ENCODE data around the gene CCDC12. TPM values are rescaled to one million over a fixed set of nuclear protein-coding genes. Genes with fewer than 3 reads are reported as not detected.

The CCDC12 gene
- total and polyA plus RNA-seq, 2 of the 13 experiments (the other 11 are each of a cell fraction or from before 2014, with no cell fraction given), result 30.1 to 49.5 TPM

- Histone ChIP-seq H3K27me3 (ENCODE audit: control insufficient read depth in 1 of 2, insufficient read depth in 2 of 2, low read length in 2 of 2) (no peaks in the 10 kb centered on the region), H4K20me1 (ENCODE audit: insufficient read depth, low read length) (peaks cover 32% of the 10 kb centered on the region), H3K27ac (ENCODE audit: extremely low read length, insufficient read depth, low read length) (no peak overlapping the region), H3K9ac (ENCODE audit: insufficient read depth, low read depth, low read length) (no peak overlapping the region), H3K79me2 (ENCODE audit: insufficient read depth, low read length) (peaks cover 26% of the 10 kb centered on the region), H3K4me3 (replicated peaks in 1 of 3; ENCODE audit: insufficient read depth in 1 of 3, low read depth in 2 of 3, low read length in 3 of 3) (no peak overlapping the region), H3K9me3 (ENCODE audit: low read length) (no peaks in the 10 kb centered on the region), H3K4me1 (ENCODE audit: insufficient read depth, low read length) (peaks cover 21% of the 10 kb centered on the region), H3K4me2 (ENCODE audit: low read depth, low read length) (no peak overlapping the region), H3K36me3 (replicated peaks in 1 of 2; ENCODE audit: control insufficient read depth in 1 of 2, insufficient read depth in 2 of 2, low read length in 2 of 2) (peaks cover 37 to 68% of the 10 kb centered on the region in 2 experiments), H2AFZ (ENCODE audit: low read length) (no peak overlapping the region)
- no TSS peak for BruUV-seq (replicated peaks)
- intact Hi-C loops (cut with micrococcal nuclease; ENCODE audit: unreplicated experiment), result loop anchor here (10.0 kb wide), 1 partner anchor 48 kb away; the partner anchor contains the start of genes CCDC12 and NBEAL2
- 97% methylated on average over 13 of the region's 15 CpGs for WGBS (ENCODE audit: low lambda C conversion rate)
- DNase-seq (ENCODE audit: low spot score), result no peak
- ChIA-PET CTCF (ENCODE audit: low intra/inter-chr PET ratio, low total read pairs) (no interaction called here), POLR2A (no interaction called here)
- no peak for FAIRE-seq
- ATAC-seq, result no peak
- in situ Hi-C loops (cut with HindIII; ENCODE audit: extremely low pct_ligation_motif_present, low pct_unique_long_range_greater_than_20kb), result no loop called here
- no peak for TF ChIP-seq MED1 (CRISPR knock-in tag; IDR thresholded peaks at IDR 0.05)
- 0 out of 2 replicates have a peak, but pooled peaks have one; percentile 12 for TF ChIP-seq ZNF687 (CRISPR knock-in tag; IDR thresholded peaks at IDR 0.05)
These were observed 49.5 kb downstream of the CCDC12 start for GRCh38 chr3:46926871-46927717.
